ENCODE data around the gene EIF3CL. TPM values are rescaled to one million over a fixed set of nuclear protein-coding genes. Genes with fewer than 3 reads are reported as not detected.
"Not testable (repeated sequence)": the region's sequence is repeated elsewhere in the genome, so short reads cannot be mapped to it uniquely, and the experiment has no call there.

The EIF3CL gene
- total RNA-seq, 1 experiment from 2014 or later = 104 TPM

DNA sequence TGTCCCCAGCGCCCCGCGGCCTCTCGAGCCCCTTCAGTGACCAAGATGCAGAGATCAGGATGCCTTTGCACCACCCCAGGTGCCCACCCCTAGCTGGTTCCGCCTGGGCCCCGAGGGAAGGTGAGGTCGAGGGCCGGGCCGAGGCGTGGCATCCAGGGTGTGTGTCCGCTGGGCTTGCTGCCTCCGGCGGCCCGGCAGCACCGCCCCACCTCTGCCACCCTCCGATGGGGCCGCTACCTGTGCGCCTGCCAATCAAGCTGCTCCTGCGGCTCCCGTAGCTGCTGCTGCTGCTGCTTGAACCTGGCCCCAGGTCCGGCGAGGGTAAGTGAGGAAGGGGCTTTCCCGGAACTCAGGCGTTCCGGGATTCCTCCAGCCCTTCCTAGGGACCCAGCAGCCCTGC lies 29.4 kb downstream of the EIF3CL start:
- H3K79me2 ChIP-seq (ENCODE audit: insufficient read depth, low read length); H3K27me3 ChIP-seq (ENCODE audit: insufficient read depth, low read length); ATAC-seq; H3K4me2 ChIP-seq (ENCODE audit: low read length); DNase-seq (ENCODE audit: low read depth, low spot score); H3K9ac ChIP-seq (ENCODE audit: low read length); CTCF ChIA-PET; H3K4me3 ChIP-seq (replicated peaks in 1 of 2; ENCODE audit: low read depth in 1 of 2, low read length in 2 of 2); H2AFZ ChIP-seq (ENCODE audit: low read depth, low read length, poor library complexity, severe bottlenecking); H3K27ac ChIP-seq (ENCODE audit: low read depth, low read length); H4K20me1 ChIP-seq (ENCODE audit: insufficient read depth); POLR2A ChIA-PET; H3K9me2 ChIP-seq (ENCODE audit: insufficient read depth); H3K36me3 ChIP-seq (ENCODE audit: control insufficient read depth in 1 of 2, insufficient read depth in 2 of 2, low read length in 2 of 2); RAD21 ChIA-PET (ENCODE audit: low non-redundant PET in 1 of 2, low total read pairs in 2 of 2, uncharacterized antibody in 2 of 2, unreplicated experiment in 2 of 2); BruUV-seq (replicated peaks); H3K9me3 ChIP-seq (ENCODE audit: control insufficient read depth in 1 of 2, insufficient read depth in 1 of 2, low read depth in 1 of 2, low read length in 2 of 2); H3K4me1 ChIP-seq (ENCODE audit: control insufficient read depth in 1 of 2, insufficient read depth in 2 of 2, low read length in 2 of 2); intact Hi-C loops (cut with micrococcal nuclease): not testable (repeated sequence)

DNA sequence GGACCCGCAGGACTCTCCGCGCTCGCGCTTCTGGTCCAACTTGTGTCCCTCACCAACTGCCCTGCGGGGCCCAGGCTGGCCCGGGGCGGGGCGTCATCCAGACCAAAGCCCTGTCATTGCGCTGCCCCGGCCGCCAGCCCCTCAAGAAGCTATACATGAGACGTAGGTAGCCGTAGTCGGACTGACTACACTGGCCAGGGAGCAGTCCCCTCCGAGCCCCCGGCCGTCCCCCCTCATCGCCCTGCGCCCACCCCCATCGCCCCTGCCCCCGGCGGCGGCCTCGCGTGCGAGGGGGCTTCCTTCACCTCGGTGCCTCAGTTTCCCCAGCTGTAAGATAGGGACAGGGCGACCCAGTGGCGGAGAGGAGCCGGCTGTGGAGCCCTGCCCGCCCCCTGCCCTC lies 35.7 kb downstream of the EIF3CL start:
- intact Hi-C loops (cut with micrococcal nuclease); H2AFZ ChIP-seq (ENCODE audit: low read depth, low read length, poor library complexity, severe bottlenecking); H3K79me2 ChIP-seq (ENCODE audit: insufficient read depth, low read length); DNase-seq (ENCODE audit: low read depth, low spot score); ATAC-seq; H3K27me3 ChIP-seq (ENCODE audit: insufficient read depth, low read length); H4K20me1 ChIP-seq (ENCODE audit: insufficient read depth); H3K4me1 ChIP-seq (ENCODE audit: control insufficient read depth in 1 of 2, insufficient read depth in 2 of 2, low read length in 2 of 2); H3K9me2 ChIP-seq (ENCODE audit: insufficient read depth); H3K27ac ChIP-seq (ENCODE audit: low read depth, low read length); H3K36me3 ChIP-seq (ENCODE audit: control insufficient read depth in 1 of 2, insufficient read depth in 2 of 2, low read length in 2 of 2); BruUV-seq (replicated peaks); H3K4me3 ChIP-seq (replicated peaks in 1 of 2; ENCODE audit: low read depth in 1 of 2, low read length in 2 of 2); H3K9ac ChIP-seq (ENCODE audit: low read length); H3K4me2 ChIP-seq (ENCODE audit: low read length); POLR2A ChIA-PET; CTCF ChIA-PET; H3K9me3 ChIP-seq (ENCODE audit: control insufficient read depth in 1 of 2, insufficient read depth in 1 of 2, low read depth in 1 of 2, low read length in 2 of 2); RAD21 ChIA-PET (ENCODE audit: low non-redundant PET in 1 of 2, low total read pairs in 2 of 2, uncharacterized antibody in 2 of 2, unreplicated experiment in 2 of 2): not testable (repeated sequence)

DNA sequence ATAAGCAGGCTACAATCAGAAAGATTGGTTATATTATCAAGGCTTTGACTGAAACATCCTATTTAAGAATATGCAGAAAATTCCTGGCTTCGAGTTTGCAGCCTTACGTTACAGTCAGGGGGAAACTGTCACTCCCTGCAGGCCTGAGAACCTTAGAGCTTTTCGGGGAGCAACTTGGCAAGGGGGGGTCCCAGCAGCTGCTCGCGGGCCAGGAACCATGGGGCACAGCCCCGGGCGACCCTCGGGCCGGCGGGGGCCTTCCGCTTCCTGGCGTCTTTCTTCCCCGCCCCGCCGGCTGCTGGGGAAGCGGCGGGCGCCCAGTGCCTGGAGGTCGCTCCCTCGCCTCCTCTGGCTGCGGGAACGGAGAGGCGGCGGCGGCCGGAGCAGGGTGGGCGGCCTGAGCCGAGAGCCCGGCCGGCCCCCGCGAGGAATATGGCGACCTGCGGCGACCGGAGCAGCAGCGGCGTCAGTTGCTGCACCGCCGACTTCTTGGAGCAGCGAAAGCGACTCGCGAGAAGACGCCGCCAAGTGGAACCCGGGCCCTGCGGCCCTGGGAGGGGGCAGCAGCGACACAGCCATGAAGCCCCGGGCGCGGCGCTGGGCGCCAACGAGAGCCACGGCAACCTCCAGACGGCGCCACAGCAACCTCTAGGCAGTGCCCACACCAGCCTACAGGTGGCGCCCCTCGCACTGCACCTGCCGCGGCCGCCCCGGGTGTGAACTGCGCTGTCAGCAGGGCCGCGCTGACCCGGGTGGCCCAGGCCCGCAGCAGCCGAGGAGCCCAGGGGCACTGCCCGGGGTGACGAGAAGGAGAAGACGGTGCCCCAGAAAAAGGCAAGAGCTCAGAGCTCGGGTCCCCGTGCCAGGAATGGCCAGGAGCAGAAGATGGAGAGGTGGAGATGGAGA lies 39.1 kb downstream of the EIF3CL start:
- RAD21 ChIA-PET (ENCODE audit: low non-redundant PET in 1 of 2, low total read pairs in 2 of 2, uncharacterized antibody in 2 of 2, unreplicated experiment in 2 of 2); POLR2A ChIA-PET; H3K79me2 ChIP-seq (ENCODE audit: insufficient read depth, low read length); CTCF ChIA-PET; H3K27me3 ChIP-seq (ENCODE audit: insufficient read depth, low read length); intact Hi-C loops (cut with micrococcal nuclease); H3K36me3 ChIP-seq (ENCODE audit: control insufficient read depth in 1 of 2, insufficient read depth in 2 of 2, low read length in 2 of 2); H3K4me3 ChIP-seq (replicated peaks in 1 of 2; ENCODE audit: low read depth in 1 of 2, low read length in 2 of 2); H3K4me2 ChIP-seq (ENCODE audit: low read length); H3K27ac ChIP-seq (ENCODE audit: low read depth, low read length); BruUV-seq (replicated peaks); H2AFZ ChIP-seq (ENCODE audit: low read depth, low read length, poor library complexity, severe bottlenecking); DNase-seq (ENCODE audit: low read depth, low spot score); H3K9me3 ChIP-seq (ENCODE audit: control insufficient read depth in 1 of 2, insufficient read depth in 1 of 2, low read depth in 1 of 2, low read length in 2 of 2); H3K9me2 ChIP-seq (ENCODE audit: insufficient read depth); H3K4me1 ChIP-seq (ENCODE audit: control insufficient read depth in 1 of 2, insufficient read depth in 2 of 2, low read length in 2 of 2); H4K20me1 ChIP-seq (ENCODE audit: insufficient read depth); H3K9ac ChIP-seq (ENCODE audit: low read length): not testable (repeated sequence)
- peak; percentile 99 for ATAC-seq

DNA sequence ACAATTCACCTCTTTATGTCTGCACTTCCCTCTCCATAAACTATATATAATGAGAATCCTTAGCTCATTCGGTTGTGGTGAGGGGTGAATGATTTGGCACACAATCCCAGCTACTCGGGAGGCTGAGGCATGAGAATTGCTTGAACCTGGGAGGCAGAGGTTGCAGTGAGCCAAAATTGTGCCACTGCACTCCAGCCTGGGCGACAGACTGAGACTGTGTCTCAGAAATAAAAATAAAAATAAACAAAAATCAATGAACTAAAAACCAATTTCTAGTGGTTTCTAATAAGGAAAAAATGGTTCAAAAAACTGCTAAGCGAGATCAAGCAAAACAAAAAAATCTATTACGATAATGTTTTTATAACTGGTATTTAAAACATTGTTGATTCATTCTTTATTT lies 40.2 kb downstream of the EIF3CL start, which contains the start of gene NPIPB6:
NPIPB6 (minus strand) TSS at position 101 of the 400 bp plus-strand sequence. CDS start 686 bp downstream, outside the sequence.
- H3K4me1 ChIP-seq (ENCODE audit: control insufficient read depth in 1 of 2, insufficient read depth in 2 of 2, low read length in 2 of 2); CTCF ChIA-PET; H3K9me2 ChIP-seq (ENCODE audit: insufficient read depth); RAD21 ChIA-PET (ENCODE audit: low non-redundant PET in 1 of 2, low total read pairs in 2 of 2, uncharacterized antibody in 2 of 2, unreplicated experiment in 2 of 2); H3K79me2 ChIP-seq (ENCODE audit: insufficient read depth, low read length); intact Hi-C loops (cut with micrococcal nuclease); H3K4me2 ChIP-seq (ENCODE audit: low read length); POLR2A ChIA-PET; H3K9me3 ChIP-seq (ENCODE audit: control insufficient read depth in 1 of 2, insufficient read depth in 1 of 2, low read depth in 1 of 2, low read length in 2 of 2); BruUV-seq (replicated peaks); DNase-seq (ENCODE audit: low read depth, low spot score); H3K4me3 ChIP-seq (replicated peaks in 1 of 2; ENCODE audit: low read depth in 1 of 2, low read length in 2 of 2); H3K27me3 ChIP-seq (ENCODE audit: insufficient read depth, low read length); H4K20me1 ChIP-seq (ENCODE audit: insufficient read depth); H3K36me3 ChIP-seq (ENCODE audit: control insufficient read depth in 1 of 2, insufficient read depth in 2 of 2, low read length in 2 of 2); H3K27ac ChIP-seq (ENCODE audit: low read depth, low read length); H2AFZ ChIP-seq (ENCODE audit: low read depth, low read length, poor library complexity, severe bottlenecking); H3K9ac ChIP-seq (ENCODE audit: low read length); ATAC-seq: not testable (repeated sequence)

Measured in HCT116 (cell line).